Gastroesophageal sphincter (tissue), 3 donors: ENCODE data around the gene RGPD3.
"Not testable (repeated sequence)": the region's sequence is repeated elsewhere in the genome, so short reads cannot be mapped to it uniquely, and the experiment has no call there.

Experiments
- POLR2AphosphoS5 ChIP-seq: sonication (generic); formaldehyde crosslinking; IDR thresholded peaks from one replicate; pipeline ENCODE4 v1.6.1; 2017; ENCODE audit warnings: antibody characterized with exemption
- TF ChIP-seq, protein P1 (sequence below), 4 experiments: fragments of 200-600 bp in 2 of 4; fragments of 450-650 bp in 2 of 4; sonication (generic) in 1 of 4; IDR thresholded peaks; one replicate each; pipeline ENCODE4 v1.5.1; 2017 to 2019; ENCODE audit warnings: antibody characterized with exemption in 4 of 4, mild to moderate bottlenecking in 2 of 4, moderate library complexity in 2 of 4

- TF ChIP-seq, protein P1, sequence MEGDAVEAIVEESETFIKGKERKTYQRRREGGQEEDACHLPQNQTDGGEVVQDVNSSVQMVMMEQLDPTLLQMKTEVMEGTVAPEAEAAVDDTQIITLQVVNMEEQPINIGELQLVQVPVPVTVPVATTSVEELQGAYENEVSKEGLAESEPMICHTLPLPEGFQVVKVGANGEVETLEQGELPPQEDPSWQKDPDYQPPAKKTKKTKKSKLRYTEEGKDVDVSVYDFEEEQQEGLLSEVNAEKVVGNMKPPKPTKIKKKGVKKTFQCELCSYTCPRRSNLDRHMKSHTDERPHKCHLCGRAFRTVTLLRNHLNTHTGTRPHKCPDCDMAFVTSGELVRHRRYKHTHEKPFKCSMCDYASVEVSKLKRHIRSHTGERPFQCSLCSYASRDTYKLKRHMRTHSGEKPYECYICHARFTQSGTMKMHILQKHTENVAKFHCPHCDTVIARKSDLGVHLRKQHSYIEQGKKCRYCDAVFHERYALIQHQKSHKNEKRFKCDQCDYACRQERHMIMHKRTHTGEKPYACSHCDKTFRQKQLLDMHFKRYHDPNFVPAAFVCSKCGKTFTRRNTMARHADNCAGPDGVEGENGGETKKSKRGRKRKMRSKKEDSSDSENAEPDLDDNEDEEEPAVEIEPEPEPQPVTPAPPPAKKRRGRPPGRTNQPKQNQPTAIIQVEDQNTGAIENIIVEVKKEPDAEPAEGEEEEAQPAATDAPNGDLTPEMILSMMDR (IDR thresholded peaks at IDR 0.05) = not testable (repeated sequence)
- not testable (repeated sequence) for TF ChIP-seq POLR2AphosphoS5
Measured at GRCh38 chr2:106461882-106462281, 6.3 kb downstream of the RGPD3 start.
